GM19438 (cell line): Measurements from ENCODE around the gene MAP4K1.
"Not testable (repeated sequence)": the region's sequence is repeated elsewhere in the genome, so short reads cannot be mapped to it uniquely, and the experiment has no call there.

ENCODE experiments used
- ATAC-seq: cut with Tn5 transposase; IDR thresholded peaks from one replicate; pipeline ENCODE4 v1.9.1; 2021; ENCODE audit warnings: low read depth; ENCODE audit not compliant: unreplicated experiment

The MAP4K1 gene

DNA sequence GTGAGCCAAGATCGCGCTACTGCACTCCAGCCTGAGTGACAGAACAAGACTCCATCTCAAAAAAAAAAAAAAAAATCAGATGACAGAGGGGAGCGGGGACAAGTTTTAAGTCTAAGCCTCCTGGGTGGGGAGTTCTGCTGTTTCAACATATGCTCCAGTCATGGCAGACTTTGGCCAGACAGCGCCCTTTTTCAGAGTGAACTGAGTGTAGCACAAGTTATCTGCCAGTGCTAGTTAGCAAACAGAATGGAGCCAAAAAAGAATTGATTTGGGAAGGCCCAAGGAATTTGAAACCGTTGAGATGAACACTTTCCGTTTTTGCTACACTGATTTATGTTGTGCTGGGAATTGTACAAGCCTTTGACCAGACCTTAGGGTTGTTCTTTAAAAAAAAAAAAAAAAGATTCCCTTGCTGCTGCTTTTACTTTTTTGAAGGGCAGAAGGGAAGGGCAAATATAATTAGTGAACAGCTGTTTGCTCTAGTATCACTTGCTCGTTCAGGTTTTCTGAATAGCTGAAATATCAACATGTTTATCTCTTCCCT, 35.3 kb upstream of the MAP4K1 start:
- no peak for ATAC-seq

DNA sequence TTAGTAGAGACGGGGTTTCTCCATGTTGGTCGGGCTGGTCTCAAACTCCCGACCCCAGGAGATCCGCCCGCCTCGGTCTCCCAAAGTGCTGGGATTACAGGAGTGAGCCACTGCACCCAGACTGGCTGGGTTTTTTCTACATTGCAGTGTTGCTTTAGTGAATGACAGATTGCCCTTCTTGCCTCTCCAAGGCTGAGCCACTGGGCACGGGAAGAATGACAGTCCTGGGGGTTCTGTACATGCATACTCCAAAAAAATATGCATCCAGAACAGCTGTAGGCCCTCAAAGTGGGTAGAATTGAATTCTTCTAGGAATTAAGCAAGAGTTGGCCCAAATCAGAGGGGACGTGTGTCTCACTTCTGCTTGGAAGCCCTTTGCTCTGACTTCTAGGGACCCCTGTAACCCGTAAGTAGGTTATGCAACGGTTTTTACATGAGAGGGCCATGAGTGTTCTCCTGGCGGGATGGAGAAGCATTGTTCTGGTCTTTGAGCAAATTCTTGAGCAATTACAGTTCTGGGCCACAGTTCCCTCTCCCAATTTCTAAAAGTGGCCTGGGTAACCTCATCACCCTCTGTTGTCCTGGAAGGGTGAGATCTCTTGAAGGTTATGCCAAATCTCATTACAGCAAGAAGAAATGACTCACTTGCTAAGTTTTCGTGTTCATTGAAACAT, 33.3 kb upstream of the MAP4K1 start:
- ATAC-seq: no peak

DNA sequence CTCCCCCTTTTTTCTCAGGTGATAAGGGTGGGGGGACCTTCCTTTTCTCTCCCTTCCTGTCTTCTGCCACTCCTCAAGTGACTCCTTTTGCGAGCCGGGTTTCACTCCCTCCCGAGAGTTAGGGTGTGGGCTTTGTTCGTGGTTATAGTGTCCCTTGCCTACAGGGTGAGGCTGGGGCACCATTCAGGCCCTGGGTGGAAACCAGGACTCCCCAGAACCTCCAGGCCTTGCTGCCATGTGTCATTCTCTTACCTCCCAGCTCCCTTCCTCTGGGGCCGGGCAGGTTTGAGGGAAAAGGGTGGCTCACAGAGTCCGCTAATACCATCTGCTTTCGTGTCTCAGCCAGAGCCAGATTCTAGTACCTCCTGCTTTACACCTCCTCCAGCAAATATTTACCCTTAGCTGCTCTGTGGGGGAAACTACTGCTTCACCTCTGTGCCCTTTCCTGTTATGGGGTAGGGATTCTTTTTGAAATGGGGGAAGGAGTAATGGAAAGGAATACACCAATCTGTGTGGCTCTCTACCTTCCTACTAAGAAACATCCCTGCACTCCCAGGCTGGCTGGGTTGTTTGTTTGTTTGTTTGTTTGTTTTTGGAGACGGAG, 32.5 kb upstream of the MAP4K1 start:
- no peak for ATAC-seq

DNA sequence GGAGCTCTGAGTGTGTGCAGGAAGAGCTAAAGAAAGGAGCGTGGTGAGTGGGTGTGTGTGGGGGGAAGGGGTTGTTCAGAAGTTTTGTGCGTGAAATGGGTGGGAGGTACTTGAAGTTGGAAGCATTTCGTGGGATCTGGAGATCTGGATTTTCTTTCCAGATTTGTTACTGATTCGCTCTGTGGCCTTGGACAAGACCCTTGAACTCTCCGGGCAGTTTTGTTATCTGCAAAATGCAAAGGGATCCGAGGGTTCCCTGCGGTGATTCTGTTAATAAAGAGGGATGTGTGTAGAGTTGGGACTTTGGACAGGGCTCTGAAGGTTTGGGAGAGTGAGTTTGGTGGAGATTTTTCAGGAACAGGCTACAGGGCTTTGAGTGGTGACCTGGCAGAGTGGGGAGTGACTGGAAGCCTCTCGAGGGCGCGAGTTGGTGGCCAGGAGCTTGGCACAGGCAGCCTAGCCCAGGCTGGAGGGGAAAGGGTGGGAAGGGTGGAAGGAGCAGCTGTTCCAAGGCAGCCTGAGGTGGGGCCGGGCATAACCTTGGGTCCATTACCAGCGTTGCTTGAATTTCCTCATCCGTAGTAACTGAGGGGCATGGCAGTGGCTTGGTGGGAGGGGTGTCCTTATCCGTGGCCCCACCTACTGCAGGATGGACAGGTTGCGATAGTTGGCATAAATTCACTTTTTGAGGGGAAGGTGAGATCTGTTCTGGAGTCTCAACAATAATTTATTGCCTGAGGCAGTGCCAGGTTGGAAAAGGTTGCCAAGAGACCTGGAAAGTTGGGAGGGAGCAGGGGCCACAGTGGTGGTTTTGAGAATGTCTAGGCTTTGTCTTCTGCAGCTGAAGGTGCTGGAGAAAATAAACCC, 31.8 kb upstream of the MAP4K1 start:
- ATAC-seq: no peak

DNA sequence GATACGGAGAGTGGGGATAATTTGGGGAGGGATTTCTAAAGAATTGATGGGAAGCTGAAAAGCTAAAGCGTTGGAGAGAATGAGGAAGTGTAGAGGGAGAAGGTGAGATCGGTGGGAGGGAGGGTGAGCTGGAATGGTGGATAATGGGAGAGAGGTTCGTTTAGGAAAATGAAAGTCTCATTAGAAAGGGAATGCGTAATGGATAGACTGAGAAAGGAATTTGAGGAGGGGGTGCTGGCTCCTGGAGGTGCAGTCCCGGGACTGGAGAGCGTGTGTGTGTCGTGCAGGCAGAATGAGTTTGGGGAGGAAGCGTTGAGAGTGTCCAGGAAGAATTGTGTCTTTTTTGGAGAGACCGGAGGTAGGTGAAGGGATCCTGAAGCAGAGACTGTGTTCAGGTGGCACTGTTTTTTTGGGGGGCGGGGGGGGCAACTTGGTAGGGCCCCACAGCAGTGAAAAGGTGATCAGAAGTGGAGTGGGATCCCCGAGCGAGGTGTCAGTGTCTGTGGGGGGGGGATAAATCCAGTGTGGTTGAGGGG, 31.1 kb upstream of the MAP4K1 start:
- no peak for ATAC-seq

DNA sequence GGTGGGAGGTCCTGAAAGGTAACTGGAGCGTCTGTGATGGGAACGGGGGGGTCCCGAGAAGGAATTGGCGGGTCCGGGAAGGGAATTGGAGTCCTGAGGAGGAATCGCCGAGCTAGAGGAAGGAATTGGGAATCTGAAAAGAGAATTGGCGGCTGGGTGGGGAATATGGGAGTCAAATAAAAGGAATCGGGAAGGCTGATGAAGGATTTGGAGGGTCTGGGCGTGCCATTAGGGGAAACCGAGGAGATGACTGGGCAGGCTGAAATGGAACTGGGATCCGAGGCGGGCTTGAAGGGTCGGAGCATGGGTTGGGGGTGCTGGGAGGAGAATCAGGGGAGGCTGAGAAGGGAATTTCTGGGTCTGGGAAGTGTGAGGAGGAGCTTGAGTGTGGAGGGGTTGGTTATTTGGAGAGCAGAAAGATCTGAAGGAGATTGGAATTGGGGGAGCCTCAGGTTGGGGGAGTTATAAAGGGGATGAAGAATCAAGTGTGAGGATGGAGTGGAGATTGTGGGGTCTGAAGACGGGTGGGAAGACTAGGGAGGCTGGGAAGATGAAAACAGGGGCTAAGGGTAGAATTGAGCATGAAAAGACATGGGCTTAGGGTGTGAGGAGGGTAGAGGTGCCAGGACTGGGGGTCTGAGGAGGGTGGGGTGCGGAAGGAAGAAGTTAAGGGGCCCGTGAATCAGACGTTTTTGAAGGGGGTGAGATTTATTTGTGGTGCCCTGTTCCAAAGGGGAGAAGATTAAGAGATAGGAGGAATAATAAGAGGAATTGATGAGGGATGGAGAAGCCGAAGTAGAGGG, 30.4 kb upstream of the MAP4K1 start:
- no peak for ATAC-seq

DNA sequence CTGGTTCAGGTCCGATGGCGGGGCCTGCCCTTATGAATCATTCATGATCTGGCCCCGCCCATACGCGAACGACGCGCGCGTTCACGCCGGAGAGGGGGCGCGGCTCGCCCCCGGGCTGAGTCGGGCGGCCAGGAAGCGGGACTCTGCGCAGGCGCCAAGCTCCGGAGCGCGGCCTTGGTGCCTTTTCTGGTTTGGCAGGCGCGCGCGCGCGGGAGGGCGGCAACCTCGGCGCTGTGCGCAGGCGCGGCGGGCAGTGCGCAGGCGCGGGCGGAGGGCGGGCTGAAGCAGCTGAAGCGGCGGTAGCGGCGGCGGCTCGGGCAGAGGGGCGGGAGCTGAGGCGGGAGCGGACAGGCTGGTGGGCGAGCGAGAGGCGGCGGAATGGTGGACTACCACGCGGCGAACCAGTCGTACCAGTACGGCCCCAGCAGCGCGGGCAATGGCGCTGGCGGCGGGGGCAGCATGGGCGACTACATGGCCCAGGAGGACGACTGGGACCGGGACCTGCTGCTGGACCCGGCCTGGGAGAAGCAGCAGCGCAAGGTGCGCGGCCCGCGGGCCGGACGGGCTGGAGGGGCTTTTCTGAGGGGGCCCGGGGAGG, 29.7 kb upstream of the MAP4K1 start, which contains the start of gene ACTN4:
TSS of gene ACTN4 (plus strand) at position 282 of the 598 bp plus-strand sequence. CDS start at position 379, 97 bp downstream.
- peak; percentile 84 for ATAC-seq

DNA sequence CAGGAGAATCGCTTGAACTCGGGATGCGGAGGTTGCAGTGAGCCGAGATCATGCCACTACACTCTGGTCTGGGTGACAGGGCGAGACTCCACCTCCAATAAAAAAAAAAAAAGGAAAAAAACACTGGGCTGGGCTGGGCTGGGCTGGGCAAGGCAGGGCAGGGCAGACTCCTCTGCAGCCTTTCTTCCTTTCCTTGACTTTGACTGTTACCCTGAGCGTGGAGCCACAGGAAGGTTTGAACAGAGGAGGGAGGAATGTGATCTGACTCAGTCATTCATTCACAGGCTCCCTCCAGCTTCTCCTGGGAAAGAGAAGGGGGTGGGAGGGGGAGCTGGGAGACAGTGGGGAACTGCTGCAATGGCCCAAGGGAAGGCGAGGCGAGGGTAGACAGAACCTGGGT, 27.0 kb upstream of the MAP4K1 start:
- no peak for ATAC-seq

DNA sequence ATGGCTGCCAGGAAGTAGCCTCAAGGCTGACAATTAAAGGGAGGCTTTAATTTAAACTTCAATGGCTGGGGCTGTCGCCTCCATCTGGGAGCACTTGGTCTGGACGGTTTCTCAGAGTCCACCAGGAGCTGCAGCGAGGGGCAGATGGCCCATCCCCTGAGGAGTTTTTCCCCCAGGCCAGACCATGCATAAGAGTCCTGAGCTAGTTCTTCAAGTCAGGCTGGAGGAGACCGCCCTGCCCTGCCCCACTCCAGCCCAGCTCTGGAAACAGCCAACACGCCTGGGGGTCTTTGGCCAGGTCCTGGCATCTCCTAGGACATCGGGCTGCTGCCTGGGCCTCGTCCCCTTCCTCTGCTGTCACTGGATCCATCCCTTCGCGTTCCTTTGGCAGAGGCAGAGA, 24.4 kb upstream of the MAP4K1 start:
- no peak for ATAC-seq

DNA sequence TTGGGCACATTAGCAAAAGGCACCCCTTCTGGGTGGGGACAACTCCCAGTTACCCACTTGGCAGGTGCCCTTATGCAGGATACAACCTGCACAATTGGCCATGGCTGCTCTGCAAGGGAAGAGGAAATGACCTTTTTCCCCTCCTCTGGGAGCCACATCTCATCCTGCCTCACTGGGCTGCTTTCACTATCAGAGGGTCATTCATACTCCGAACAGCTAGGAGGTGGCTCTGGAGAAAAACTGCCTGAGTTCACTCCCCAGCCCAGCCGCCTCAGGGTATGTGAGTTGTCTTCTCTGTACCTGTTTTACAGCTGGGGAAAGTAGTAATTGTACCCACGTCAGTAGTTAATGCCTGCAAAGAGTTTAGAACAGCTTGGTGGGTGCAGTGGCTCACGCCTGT, 22.6 kb upstream of the MAP4K1 start:
- no peak for ATAC-seq

DNA sequence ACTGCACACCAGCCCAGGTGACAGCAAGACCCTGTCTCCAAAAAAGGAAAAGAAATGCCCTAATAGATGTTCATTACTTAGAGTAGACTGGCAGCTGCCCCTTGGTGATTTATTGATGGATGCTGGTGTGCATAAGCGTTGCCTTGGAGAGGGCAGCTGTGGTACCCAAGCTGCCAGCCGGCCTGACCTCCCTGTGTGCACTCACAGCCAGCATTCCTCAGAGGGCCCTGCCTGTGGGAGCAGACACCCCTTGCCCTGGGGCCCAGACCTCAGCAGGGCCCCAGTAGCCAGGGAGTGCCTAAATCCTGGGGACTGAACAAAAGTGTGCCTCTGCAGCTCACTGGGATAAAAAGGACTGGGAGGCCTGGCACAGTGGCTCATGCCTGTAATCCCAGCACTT, 21.9 kb upstream of the MAP4K1 start:
- ATAC-seq: no peak

DNA sequence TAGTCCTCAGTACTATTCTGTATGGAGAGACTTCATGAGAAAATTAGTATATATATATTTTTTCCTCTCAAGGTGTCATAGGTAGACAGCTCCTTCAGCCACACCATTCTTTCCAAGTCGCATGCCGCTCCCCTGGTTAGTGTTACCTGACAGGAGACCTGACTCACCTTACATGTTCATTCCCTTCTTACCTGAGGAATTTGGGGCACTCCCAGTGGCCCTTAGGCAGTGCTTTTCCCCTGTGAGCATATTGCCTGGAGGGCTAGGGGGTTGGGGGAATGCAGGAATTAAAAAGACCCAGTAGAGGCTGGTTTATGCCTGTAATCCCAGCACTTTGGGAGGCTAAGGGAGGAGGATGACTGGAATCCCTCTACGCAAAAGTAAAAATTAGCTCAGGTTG, 20.7 kb upstream of the MAP4K1 start:
- no peak for ATAC-seq

DNA sequence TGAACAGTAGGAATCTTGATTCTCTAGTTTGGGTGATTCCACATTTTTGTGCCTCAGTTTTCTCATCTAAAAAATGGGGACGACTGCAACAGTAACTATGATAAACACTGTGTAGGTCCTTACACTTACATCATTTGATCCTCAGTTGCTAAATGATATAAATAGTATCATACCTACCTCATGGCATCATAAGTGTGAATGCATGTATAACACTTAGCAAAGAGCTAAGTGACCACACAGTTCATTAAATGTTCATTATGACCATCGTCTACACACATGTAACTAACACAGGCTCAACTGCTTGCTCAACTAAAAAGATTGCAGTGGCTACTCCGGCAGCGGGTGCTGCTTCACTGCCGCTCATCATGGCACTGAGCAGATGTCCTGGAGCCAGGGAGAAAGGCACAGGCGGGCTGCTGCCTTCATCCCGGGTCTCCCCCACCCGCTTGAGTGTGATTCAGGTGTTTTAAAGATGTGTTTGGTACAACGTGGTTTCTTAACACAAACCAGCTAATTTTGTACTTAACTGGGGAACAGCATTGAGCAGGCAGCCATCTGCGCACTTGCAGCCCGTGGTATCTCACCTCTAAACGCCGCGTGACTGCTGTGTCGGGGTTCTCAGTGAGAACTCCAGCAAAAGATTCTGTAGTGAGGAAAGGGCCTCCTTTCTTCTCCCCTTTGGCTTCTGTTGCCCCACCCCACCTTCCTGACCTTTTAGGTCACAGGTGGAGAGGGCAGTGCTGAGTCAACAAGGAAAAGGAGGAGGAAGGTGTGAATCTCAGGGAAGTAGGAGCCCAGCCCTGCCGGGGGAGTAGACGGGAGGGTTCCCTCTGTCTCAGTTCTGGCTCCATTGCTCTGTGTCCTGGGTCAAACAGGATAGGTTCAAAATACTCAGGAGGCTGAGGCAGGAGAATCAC, 18.0 kb upstream of the MAP4K1 start:
- no peak for ATAC-seq

DNA sequence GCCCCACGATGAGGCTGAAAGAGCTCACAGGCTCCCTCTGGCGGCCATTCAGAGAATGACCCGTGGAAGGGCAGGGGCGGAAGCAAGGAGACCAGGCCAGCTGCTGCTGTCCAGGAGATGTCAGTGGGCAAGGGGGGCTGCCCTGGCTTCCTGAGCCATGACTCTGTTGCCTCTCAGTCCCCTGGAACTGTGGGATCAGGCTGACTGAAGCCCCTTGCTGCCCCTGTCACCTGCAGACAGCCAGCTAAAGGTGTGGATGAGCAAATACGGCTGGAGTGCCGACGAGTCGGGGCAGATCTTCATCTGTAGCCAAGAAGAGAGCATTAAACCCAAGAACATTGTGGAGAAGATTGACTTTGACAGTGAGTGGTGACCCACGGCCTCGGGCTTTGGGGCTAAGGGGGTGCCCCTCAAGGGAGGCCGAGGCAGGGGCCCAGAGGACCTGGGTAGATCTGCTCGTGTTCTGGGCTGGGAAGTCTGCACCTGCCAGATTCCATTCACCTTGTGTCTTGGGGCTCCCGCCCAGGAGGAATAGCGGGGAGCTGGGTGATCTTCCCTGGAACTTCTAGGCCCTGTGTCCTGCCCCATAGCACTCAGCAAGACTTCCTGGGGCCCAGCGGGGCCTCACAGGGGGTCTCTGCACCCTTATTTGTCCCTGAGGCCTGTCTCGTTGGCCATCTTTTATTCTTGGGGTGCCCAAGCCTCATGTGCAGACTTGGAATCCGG, 17.2 kb upstream of the MAP4K1 start:
- no peak for ATAC-seq

DNA sequence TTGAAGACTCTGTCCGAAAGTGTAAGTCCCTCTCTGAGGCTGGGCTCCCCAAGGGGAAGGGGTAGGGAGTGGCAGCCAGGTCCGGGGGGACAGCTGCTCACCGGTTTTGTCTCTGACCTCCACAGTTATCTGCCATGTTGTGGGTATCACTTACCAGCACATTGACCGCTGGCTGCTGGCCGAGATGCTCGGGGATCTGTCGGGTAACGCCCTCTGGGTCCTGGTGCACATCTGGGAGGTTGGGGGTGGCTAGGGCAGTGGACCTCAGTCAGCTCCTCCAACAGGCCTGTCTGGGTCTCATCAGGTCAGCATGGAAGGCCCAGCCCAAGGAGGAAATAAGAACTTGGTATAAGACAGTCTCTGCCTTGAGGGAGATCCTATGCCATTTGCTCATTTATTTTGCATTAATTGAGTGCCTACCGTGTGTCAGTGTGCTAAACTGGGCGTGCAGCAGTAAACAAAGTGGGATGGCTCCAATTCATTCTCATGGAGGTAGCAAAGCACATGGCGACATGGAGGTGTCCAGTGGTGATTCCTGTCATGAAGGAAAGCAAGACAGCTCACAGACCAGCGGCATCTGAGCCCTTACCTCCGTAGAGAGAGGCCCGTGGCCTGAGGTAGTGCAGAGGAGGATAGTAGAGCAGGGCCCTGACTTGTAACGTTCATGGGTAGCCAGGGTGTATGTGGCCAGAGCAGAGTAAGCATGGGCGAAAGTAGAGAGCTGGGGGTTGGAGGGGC, 14.9 kb upstream of the MAP4K1 start:
- no peak for ATAC-seq

DNA sequence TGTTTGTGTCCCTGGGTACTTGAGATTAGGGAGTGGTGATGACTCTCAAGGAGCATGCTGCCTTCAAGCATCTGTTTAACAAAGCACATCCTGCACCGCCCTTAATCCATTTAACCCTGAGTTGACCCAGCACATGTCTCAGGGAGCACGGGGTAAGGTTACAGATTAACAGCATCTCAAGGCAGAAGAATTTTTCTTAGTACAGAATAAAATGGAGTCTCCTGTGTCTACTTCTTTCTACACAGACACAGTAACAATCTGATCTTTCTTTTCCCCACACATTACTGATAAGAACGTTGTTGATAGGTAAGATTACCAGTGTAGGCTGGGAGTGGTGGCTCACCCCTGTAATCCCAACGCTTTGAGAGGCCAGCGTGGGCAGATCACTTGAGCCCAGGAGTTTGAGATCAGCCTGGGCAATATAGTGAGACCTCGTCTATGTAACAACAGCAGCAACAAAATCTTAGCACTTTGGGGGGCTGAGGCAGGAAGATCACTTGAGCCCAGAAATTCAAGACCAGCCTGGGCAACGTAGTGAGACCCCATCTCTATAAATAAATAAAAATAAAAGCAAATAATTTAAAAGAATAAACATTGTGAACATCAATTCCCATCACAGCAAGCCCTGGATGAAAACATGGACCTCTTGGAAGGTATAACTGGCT, 14.2 kb upstream of the MAP4K1 start:
- ATAC-seq: not testable (repeated sequence)

DNA sequence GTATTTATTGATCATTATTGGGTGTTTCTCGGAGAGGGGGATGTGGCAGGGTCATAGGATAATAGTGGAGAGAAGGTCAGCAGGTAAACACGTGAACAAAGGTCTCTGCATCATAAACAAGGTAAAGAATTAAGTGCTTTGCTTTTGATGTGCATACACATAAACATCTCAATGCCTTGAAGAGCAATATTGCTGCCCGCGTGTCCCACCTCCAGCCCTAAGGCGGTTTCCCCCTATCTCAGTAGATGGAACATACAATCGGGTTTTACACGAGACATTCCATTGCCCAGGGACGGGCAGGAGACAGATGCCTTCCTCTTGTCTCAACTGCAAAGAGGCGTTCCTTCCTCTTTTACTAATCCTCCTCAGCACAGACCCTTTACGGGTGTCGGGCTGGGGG, 13.5 kb upstream of the MAP4K1 start:
- ATAC-seq: not testable (repeated sequence)
